ENCODE measurements around the gene BPIFB2. TPM values are rescaled to one million over a fixed set of nuclear protein-coding genes. Genes with fewer than 3 reads are reported as not detected.
A peak's percentile ranks its signal among the peaks of the same experiment; 100 is the strongest.

BPIFB2 gene
- total RNA-seq, 4 donors from 2014 or later = 0.19 to 93.5 (median 1.6) TPM; not detected in 1

- WGBS, 2 donors = 57 to 63% methylated on average over 6 of the region's 9 CpGs
- Histone ChIP-seq H3K36me3 (no peaks in the 10 kb centered on the region), H3K4me3 (no peak overlapping the region), H3K4me1 (no peaks in the 10 kb centered on the region), H3K27ac (no peak overlapping the region), H3K9me3 (no peaks in the 10 kb centered on the region), H3K27me3 (peaks cover 0 to 10% (median 0%) of the 10 kb centered on the region in 4 donors)
- intact Hi-C loops (cut with DNase I) = no loop called here
- DNase-seq = no peak
- no peak for TF ChIP-seq POLR2A (IDR thresholded peaks at IDR 0.05)
- TF ChIP-seq CTCF (IDR thresholded peaks at IDR 0.05) = no peak
Measured at GRCh38 chr20:33000802-33001466, 6.6 kb upstream of the BPIFB2 start.

GRCh38 chr20:33002087-33002808 lies 5.3 kb upstream of the BPIFB2 start:
- Histone ChIP-seq H3K27ac (no peak overlapping the region), H3K4me1 (no peaks in the 10 kb centered on the region), H3K9me3 (no peaks in the 10 kb centered on the region), H3K27me3 (peaks cover 0 to 5% (median 0%) of the 10 kb centered on the region in 4 donors), H3K4me3 (no peak overlapping the region), H3K36me3 (no peaks in the 10 kb centered on the region)
- no peak for DNase-seq
- intact Hi-C loops (cut with DNase I) = no loop called here
- 63 to 92% methylated on average over 2 to 4 of the region's 7 CpGs for WGBS, 2 donors
- TF ChIP-seq CTCF (IDR thresholded peaks at IDR 0.05) (no peak), POLR2A (IDR thresholded peaks at IDR 0.05) (no peak)

GRCh38 chr20:33004141-33004751 lies 3.3 kb upstream of the BPIFB2 start, which contains the start of gene SUN5:
Gene SUN5 (minus strand): TSS chr20:33004433. CDS start chr20:33004340, 93 bp downstream.
- WGBS, 2 donors = 70 to 83% methylated on average over 3 to 6 of the region's 6 CpGs

GRCh38 chr20:33005132-33005566 lies 2.4 kb upstream of the BPIFB2 start:
- TF ChIP-seq POLR2A (IDR thresholded peaks at IDR 0.05) = no peak
- TF ChIP-seq CTCF (IDR thresholded peaks at IDR 0.05) = peak; percentile 11 to 63 (median 26)
- H3K9me3 ChIP-seq = no peaks in the 10 kb centered on the region
- peaks cover 0 to 8% (median 0%) of the 10 kb centered on the region in 3 donors for H3K4me1 ChIP-seq
- 42 to 47% methylated on average over 4 of the region's 4 CpGs for WGBS, 2 donors
- no peak overlapping the region for H3K27ac ChIP-seq
- peaks cover 0 to 12% (median 0%) of the 10 kb centered on the region in 4 donors for H3K27me3 ChIP-seq
- intact Hi-C loops (cut with DNase I) = no loop called here
- no peaks in the 10 kb centered on the region for H3K36me3 ChIP-seq
- DNase-seq = no peak
- H3K4me3 ChIP-seq = no peak overlapping the region

More at GRCh38 chr20:33004141-33004751, 3.3 kb upstream of the BPIFB2 start, which contains the start of gene SUN5:
- Histone ChIP-seq H3K36me3 (no peaks in the 10 kb centered on the region), H3K27me3 (peaks cover 0 to 5% (median 0%) of the 10 kb centered on the region in 4 donors), H3K9me3 (no peaks in the 10 kb centered on the region), H3K4me1 (no peaks in the 10 kb centered on the region), H3K27ac (no peak within 1 kb of the TSS), H3K4me3 (no peak within 1 kb of the TSS)
- no peak for DNase-seq
- intact Hi-C loops (cut with DNase I) = no loop called here
- TF ChIP-seq POLR2A (IDR thresholded peaks at IDR 0.05) (no peak), CTCF (IDR thresholded peaks at IDR 0.05) (no peak)
